Liver (tissue), 9 donors: Measurements from ENCODE around the gene PRPF6. TPM values are rescaled to one million over a fixed set of nuclear protein-coding genes. Genes with fewer than 3 reads are reported as not detected.

Experiments used
- DNase-seq: peaks from one replicate; pipeline ENCODE4 v3.0.0-alpha.2; 2017; ENCODE audit warnings: low spot score
- H3K27ac ChIP-seq, 2 donors: one replicate each; pipeline ENCODE4 v1.7.0; 2013; ENCODE audit warnings: inconsistent platforms in 2 of 2, low read length in 2 of 2, control low read depth in 1 of 2, low read depth in 1 of 2, mild to moderate bottlenecking in 1 of 2
- H3K27me3 ChIP-seq, 4 donors: one replicate each; pipeline versions ENCODE4 v1.6.1 to v1.7.0; 2013; ENCODE audit warnings: low read length in 3 of 4, inconsistent platforms in 1 of 4, mild to moderate bottlenecking in 1 of 4, moderate library complexity in 1 of 4; ENCODE audit not compliant: control insufficient read depth in 4 of 4, insufficient read depth in 4 of 4
- H3K36me3 ChIP-seq, 4 donors: one replicate each; pipeline versions ENCODE4 v1.6.1 to v1.7.0; 2013; ENCODE audit warnings: low read length in 3 of 4, mild to moderate bottlenecking in 3 of 4, low read depth in 1 of 4, moderate library complexity in 1 of 4; ENCODE audit not compliant: control insufficient read depth in 4 of 4, insufficient read depth in 3 of 4
- H3K4me1 ChIP-seq, 4 donors: one replicate each; pipeline versions ENCODE4 v1.6.1 to v1.7.0; 2013; ENCODE audit warnings: low read length in 3 of 4, mild to moderate bottlenecking in 3 of 4, moderate library complexity in 1 of 4; ENCODE audit not compliant: control insufficient read depth in 4 of 4, insufficient read depth in 4 of 4
- H3K4me3 ChIP-seq, 3 donors: one replicate each; pipeline versions ENCODE4 v1.6.1 to v1.7.0; 2013; ENCODE audit warnings: low read length in 3 of 3, control low read depth in 1 of 3, low read depth in 1 of 3, mild to moderate bottlenecking in 1 of 3
- H3K9ac ChIP-seq, 2 donors: one replicate each; pipeline ENCODE4 v1.7.0; 2013; ENCODE audit warnings: low read length in 2 of 2, mild to moderate bottlenecking in 2 of 2, moderate library complexity in 2 of 2, control low read depth in 1 of 2, low read depth in 1 of 2
- H3K9me3 ChIP-seq, 4 donors: one replicate each; pipeline versions ENCODE4 v1.6.1 to v1.7.0; 2013; ENCODE audit warnings: low read length in 3 of 4; ENCODE audit not compliant: control insufficient read depth in 4 of 4
- FOXA2 ChIP-seq: IDR thresholded peaks from 2 replicates; pipeline ENCODE4 v1.6.1; 2016; ENCODE audit warnings: antibody characterized with exemption
- HNF4G ChIP-seq: IDR thresholded peaks from 2 replicates; pipeline ENCODE4 v1.6.1; 2016; ENCODE audit warnings: antibody characterized with exemption
- JUND ChIP-seq, 2 donors: IDR thresholded peaks; 2 replicates each; pipeline ENCODE4 v1.6.1; 2016; ENCODE audit warnings: antibody characterized with exemption in 2 of 2
- RAD21 ChIP-seq, 2 donors: IDR thresholded peaks; 2 replicates each; pipeline ENCODE4 v1.6.1; 2016; ENCODE audit warnings: antibody characterized with exemption in 2 of 2, mild to moderate bottlenecking in 2 of 2
- SP1 ChIP-seq: IDR thresholded peaks from 2 replicates; pipeline ENCODE4 v1.6.1; 2018; ENCODE audit warnings: antibody characterized with exemption, mild to moderate bottlenecking
- TAF1 ChIP-seq: conservative IDR thresholded peaks from 2 replicates; pipeline ENCODE4 v1.6.1; 2016; ENCODE audit warnings: antibody characterized with exemption, mild to moderate bottlenecking
- YY1 ChIP-seq: IDR thresholded peaks from 2 replicates; pipeline ENCODE4 v1.6.1; 2016; ENCODE audit warnings: antibody characterized with exemption, mild to moderate bottlenecking
- WGBS: extraction: QIAGEN DNeasy Blood & Tissue Kit; methylation state at CpG from one replicate; pipeline ENCODE4 v1.1.7; 2013; 5-methylcytosine and 5-hydroxymethylcytosine counted together
- polyA plus RNA-seq, 2 donors: library from polyadenylated mRNA; stranded (reverse) in 1 of 2; unstranded in 1 of 2; fragments of 200-250 nt in 1 of 2; fragments of >200 nt in 1 of 2; fragmentation: Nextera tagmentation in 1 of 2; extraction: Ambion mirVana in 1 of 2; gene quantifications; one replicate each; pipeline versions ENCODE4 v1.2.1 to v1.2.3, GENCODE V29; 2013 to 2015
- total RNA-seq, 2 donors: library from RNA; depleted of rRNA; stranded (reverse); fragments of >200 nt; gene quantifications; one replicate each; pipeline ENCODE4 v1.2.3, GENCODE V29; 2014
- TF ChIP-seq, protein P1 (sequence below): IDR thresholded peaks from 2 replicates; pipeline ENCODE4 v1.6.1; 2016; ENCODE audit warnings: antibody characterized with exemption
- TF ChIP-seq, protein P2 (sequence below): IDR thresholded peaks from 2 replicates; pipeline ENCODE4 v1.6.1; 2016; ENCODE audit warnings: antibody characterized with exemption
- TF ChIP-seq, protein P3 (sequence below): IDR thresholded peaks from 2 replicates; pipeline ENCODE4 v1.6.1; 2016; ENCODE audit warnings: antibody characterized with exemption, mild to moderate bottlenecking
- TF ChIP-seq, protein P4 (sequence below): IDR thresholded peaks from 2 replicates; pipeline ENCODE4 v1.6.1; 2016; ENCODE audit warnings: antibody characterized with exemption
- donor health status: healthy.
- donor health status: healthy.
- donor health status: healthy.
- donor health status: healthy.
- donor health status: healthy.

The PRPF6 gene
- total and polyA plus RNA-seq, 4 donors, result 16.3 to 24.9 (median 23.1) TPM

DNA sequence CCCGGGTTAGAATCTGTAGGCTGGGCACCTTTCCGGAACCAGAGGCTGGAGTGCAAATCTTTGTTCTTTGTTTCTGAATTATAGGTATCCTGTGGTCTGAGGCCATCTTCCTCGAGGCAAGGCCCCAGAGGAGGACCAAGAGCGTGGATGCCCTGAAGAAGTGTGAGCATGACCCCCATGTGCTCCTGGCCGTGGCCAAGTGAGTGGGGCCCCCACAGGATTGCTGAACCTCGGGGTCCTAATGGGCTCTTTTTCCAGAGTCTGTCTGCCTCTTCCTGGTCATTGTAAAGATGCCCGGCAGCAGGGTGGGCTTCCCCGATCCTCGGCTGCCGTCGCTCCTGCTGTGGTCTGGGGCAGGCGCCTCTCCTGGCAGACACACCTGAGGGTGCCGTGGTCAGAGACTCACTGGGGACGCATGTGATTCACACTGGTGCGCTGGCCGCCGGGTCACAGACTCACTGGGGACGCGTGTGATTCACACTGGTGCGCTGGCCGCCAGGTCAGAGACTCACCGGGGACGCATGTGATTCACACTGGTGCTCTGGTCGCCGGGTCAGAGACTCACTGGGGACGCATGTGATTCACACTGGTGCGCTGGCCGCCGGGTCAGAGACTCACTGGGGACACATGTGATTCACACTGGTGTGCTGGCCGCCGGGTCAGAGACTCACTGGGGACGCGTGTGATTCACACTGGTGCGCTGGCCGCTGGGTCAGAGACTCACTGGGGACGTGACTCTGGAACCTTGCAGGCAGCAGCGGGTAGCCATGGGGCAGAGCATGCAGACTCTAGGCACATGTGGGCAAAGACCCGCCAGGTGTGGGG lies 48.6 kb downstream of the PRPF6 start:
- H3K4me1 ChIP-seq, result peaks cover 5 to 14% (median 10%) of the 10 kb centered on the region in 4 donors
- no peak for DNase-seq

DNA sequence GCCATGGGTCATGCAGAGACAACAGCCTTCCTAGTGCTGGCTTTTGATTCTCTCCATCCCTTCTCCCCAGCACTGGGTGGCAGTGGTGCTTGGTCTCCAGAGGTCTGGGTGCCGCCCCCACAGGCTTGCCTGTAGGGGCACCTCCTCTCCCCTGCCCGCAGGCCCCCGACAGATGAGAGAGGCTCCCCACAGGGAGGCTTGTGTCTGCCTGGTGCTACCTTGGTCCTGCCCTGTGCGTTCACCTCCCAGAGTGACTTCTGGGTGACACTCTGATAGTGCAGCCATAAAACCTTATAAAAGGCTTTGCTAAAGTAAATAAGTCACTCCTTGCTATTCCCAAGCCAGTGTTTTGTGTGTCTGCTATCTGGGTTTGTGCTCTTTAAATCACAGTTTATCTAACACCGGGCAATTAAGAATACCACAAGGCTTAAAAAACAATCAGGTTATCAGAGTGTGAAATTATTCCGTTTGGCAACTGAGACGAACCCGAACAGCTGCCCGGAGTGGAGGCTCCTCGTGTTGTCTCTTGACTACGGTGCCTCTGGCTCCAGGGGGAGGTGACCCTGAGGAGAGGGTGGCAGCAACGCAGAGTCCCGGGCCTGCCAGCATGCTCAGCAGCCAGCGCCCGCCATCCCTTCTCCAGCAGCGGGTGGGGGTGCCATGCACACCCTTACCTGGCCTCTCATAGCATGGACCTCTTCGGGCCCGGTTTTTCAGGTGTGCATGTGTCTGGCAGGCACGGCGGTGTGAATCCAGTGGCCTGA lies 49.6 kb downstream of the PRPF6 start:
- DNase-seq, result no peak
- no peak overlapping the region for H3K4me3 ChIP-seq
- WGBS, result 90% methylated on average over 20 of the region's 20 CpGs
- no peaks in the 10 kb centered on the region for H3K9me3 ChIP-seq
- no peak overlapping the region for H3K9ac ChIP-seq
- no peaks in the 10 kb centered on the region for H3K27me3 ChIP-seq
- peaks cover 0 to 3% (median 2%) of the 10 kb centered on the region in 4 donors for H3K4me1 ChIP-seq
- TF ChIP-seq SP1 (no peak), FOXA2 (no peak), TAF1 (no peak), RAD21 (IDR thresholded peaks at IDR 0.05) (no peak), JUND (IDR thresholded peaks at IDR 0.05) (no peak), YY1 (no peak), HNF4G (no peak)
- TF ChIP-seq, protein P1, sequence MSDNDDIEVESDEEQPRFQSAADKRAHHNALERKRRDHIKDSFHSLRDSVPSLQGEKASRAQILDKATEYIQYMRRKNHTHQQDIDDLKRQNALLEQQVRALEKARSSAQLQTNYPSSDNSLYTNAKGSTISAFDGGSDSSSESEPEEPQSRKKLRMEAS, result no peak
- TF ChIP-seq, protein P2, sequence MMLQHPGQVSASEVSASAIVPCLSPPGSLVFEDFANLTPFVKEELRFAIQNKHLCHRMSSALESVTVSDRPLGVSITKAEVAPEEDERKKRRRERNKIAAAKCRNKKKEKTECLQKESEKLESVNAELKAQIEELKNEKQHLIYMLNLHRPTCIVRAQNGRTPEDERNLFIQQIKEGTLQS, result no peak
- TF ChIP-seq, protein P3, sequence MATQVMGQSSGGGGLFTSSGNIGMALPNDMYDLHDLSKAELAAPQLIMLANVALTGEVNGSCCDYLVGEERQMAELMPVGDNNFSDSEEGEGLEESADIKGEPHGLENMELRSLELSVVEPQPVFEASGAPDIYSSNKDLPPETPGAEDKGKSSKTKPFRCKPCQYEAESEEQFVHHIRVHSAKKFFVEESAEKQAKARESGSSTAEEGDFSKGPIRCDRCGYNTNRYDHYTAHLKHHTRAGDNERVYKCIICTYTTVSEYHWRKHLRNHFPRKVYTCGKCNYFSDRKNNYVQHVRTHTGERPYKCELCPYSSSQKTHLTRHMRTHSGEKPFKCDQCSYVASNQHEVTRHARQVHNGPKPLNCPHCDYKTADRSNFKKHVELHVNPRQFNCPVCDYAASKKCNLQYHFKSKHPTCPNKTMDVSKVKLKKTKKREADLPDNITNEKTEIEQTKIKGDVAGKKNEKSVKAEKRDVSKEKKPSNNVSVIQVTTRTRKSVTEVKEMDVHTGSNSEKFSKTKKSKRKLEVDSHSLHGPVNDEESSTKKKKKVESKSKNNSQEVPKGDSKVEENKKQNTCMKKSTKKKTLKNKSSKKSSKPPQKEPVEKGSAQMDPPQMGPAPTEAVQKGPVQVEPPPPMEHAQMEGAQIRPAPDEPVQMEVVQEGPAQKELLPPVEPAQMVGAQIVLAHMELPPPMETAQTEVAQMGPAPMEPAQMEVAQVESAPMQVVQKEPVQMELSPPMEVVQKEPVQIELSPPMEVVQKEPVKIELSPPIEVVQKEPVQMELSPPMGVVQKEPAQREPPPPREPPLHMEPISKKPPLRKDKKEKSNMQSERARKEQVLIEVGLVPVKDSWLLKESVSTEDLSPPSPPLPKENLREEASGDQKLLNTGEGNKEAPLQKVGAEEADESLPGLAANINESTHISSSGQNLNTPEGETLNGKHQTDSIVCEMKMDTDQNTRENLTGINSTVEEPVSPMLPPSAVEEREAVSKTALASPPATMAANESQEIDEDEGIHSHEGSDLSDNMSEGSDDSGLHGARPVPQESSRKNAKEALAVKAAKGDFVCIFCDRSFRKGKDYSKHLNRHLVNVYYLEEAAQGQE, result no peak
- TF ChIP-seq, protein P4, sequence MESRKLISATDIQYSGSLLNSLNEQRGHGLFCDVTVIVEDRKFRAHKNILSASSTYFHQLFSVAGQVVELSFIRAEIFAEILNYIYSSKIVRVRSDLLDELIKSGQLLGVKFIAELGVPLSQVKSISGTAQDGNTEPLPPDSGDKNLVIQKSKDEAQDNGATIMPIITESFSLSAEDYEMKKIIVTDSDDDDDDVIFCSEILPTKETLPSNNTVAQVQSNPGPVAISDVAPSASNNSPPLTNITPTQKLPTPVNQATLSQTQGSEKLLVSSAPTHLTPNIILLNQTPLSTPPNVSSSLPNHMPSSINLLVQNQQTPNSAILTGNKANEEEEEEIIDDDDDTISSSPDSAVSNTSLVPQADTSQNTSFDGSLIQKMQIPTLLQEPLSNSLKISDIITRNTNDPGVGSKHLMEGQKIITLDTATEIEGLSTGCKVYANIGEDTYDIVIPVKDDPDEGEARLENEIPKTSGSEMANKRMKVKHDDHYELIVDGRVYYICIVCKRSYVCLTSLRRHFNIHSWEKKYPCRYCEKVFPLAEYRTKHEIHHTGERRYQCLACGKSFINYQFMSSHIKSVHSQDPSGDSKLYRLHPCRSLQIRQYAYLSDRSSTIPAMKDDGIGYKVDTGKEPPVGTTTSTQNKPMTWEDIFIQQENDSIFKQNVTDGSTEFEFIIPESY, result no peak
- peaks cover 18 to 79% (median 36%) of the 10 kb centered on the region in 4 donors for H3K36me3 ChIP-seq
- no peak overlapping the region for H3K27ac ChIP-seq

More for the DNA sequence above, 48.6 kb downstream of the PRPF6 start:
- Histone ChIP-seq H3K4me3 (no peak overlapping the region), H3K27me3 (no peaks in the 10 kb centered on the region), H3K9ac (no peak overlapping the region), H3K9me3 (no peaks in the 10 kb centered on the region), H3K36me3 (peaks cover 18 to 76% (median 33%) of the 10 kb centered on the region in 4 donors), H3K27ac (no peak overlapping the region)
- WGBS, result 96% methylated on average over 38 of the region's 38 CpGs
- TF ChIP-seq, protein P2, result no peak
- TF ChIP-seq RAD21 (IDR thresholded peaks at IDR 0.05) (no peak), FOXA2 (no peak)
